ENCODE data around the gene BCAP31. TPM values are rescaled to one million over a fixed set of nuclear protein-coding genes. Genes with fewer than 3 reads are reported as not detected.
"Not testable (repeated sequence)": the region's sequence is repeated elsewhere in the genome, so short reads cannot be mapped to it uniquely, and the experiment has no call there.

The BCAP31 gene
- total RNA-seq, 1 experiment from 2014 or later: 176 TPM

DNA sequence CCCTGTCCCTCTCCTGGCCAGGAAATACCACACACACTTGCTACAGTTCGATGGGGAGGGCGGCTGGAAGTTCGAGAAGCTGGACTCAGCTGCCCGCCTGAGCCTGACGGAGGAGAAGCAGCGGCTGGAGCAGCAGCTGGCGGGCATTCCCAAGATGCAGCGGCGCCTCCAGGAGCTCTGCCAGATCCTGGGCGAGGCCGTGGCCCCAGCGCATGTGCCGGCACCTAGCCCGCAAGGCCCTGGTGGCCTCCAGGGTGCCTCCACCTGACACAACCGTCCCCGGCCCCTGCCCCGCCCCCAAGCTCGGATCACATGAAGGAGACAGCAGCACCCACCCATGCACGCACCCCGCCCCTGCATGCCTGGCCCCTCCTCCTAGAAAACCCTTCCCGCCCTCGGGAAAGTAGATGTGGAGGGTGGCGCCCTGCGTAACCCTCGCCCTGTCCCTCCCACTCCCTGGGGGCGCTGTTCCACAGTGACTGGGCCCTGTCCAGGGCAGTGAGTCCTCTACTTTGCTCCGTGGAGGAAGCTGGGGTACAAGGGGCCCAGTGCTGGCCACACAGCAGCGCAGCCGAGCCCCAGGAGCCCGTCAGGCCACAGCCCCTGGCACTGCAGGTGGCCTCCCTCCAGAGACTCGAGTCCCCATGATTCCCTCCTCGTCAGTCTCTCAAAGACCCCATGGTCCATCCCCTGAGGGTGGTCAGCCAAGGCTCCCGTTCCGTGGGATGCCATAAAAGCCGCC is 19.5 kb upstream of the BCAP31 start:
- H3K27me3 ChIP-seq (ENCODE audit: control insufficient read depth, insufficient read depth, low read length); H3K36me3 ChIP-seq (replicated peaks; ENCODE audit: control insufficient read depth, insufficient read depth, low read length): not testable (repeated sequence)
- peak overlapping the region; percentile 35 for H3K4me3 ChIP-seq (ENCODE audit: insufficient read depth, low read depth, low read length)
- DNase-seq: peak; percentile 71

DNA sequence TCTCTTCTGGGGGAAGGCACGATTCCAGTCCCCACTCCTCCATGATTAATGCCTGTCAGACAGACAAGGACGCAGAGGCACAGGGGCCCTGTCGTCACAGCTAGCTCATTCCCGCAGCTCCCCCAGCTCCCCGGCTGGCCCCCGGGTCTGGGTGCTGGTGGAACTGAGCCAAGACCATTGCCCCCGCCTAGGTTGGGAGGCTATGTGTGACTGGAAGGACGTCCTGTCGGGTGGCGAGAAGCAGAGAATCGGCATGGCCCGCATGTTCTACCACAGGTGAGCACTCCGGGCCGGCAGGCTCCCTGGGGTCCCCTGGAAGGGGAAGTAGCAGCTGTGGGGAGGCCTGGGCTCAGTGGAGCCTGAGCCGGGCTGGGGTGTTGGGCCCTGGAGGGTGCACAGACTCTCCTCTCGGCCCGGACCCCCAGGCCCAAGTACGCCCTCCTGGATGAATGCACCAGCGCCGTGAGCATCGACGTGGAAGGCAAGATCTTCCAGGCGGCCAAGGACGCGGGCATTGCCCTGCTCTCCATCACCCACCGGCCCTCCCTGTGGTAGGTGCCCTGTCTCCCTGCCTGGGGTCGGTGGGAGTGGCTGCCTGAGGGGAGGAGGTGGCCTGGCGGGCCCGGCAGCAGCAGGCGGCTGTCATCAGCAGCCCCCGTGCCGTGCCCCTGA is 18.7 kb upstream of the BCAP31 start:
- H3K4me3 ChIP-seq (ENCODE audit: insufficient read depth, low read depth, low read length); H3K36me3 ChIP-seq (replicated peaks; ENCODE audit: control insufficient read depth, insufficient read depth, low read length); H3K27me3 ChIP-seq (ENCODE audit: control insufficient read depth, insufficient read depth, low read length): not testable (repeated sequence)
- peak; percentile 12 for DNase-seq

DNA sequence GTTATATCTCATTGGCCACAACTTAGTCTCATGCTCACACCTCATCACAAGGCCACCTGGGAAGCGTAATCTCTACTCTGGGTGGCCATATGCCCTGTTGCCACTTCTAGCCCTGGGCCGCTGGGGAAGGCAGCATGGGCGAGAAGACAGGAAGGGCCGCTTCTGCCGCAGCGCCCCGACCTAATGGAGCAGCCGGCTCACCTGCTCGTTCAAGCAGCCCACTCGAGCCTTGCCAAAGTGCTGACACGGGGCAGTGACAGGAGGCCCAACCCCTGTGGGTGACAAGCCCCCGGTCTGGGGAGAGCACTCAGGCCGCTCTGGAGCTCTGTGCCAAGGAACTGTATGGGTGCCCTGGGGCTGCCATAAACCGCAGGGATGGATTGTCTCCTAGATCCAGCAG is 17.9 kb upstream of the BCAP31 start:
- not testable (repeated sequence) for H3K36me3 ChIP-seq (replicated peaks; ENCODE audit: control insufficient read depth, insufficient read depth, low read length); H3K27me3 ChIP-seq (ENCODE audit: control insufficient read depth, insufficient read depth, low read length); H3K4me3 ChIP-seq (ENCODE audit: insufficient read depth, low read depth, low read length)
- DNase-seq: peak; percentile 6

DNA sequence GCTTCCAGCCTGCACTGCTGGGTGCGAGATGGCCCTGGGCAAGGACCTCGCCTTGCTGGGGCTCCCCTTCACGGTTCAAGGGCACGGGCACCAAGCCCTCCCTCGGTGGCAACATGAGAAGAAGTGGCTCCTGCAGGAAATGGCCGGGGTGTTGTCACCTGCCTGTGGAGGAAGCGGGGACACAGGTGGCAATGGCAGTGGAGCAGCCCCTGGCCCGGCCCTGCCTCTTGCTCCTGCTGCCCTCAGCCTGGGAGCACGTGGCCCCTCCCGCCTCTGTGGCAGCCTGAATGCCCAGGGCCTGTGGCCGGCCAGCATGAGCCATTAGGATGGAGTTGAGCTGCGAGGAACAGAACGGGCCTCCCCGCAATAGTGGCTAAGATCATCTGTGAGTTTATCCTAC is 17.3 kb upstream of the BCAP31 start:
- Histone ChIP-seq H3K36me3 (replicated peaks; ENCODE audit: control insufficient read depth, insufficient read depth, low read length) (no peaks in the 10 kb centered on the region), H3K4me3 (ENCODE audit: insufficient read depth, low read depth, low read length) (no peak overlapping the region), H3K27me3 (ENCODE audit: control insufficient read depth, insufficient read depth, low read length) (no peaks in the 10 kb centered on the region)
- DNase-seq: peak; percentile 13

DNA sequence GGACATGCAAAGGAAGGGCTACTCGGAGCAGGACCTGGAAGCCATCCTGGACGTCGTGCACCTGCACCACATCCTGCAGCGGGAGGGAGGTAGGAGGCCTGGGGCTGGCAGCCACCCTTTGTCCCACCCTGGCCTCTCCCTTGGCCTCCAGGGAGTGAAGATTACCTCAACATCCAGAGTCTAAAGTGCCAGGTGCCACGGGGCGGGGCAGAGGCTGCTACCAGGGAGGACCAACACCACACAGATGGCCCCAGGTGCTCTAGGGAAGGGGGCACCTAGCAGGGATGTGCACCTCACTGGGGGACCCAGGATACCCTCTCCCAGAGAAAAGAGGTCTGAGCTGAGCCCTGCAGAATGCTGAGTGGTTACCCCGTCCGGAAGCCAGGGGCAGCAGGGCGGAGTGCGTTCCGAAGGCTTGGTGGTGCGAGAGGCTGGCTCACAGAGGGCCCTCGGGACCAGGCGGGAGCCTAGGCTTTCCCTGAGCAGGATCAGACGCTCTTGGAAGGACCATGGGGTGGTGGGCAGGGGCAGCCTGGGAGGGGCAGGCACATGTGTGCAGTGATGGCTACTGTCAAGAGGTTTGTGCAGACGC is 16.5 kb upstream of the BCAP31 start:
- no peak overlapping the region for H3K4me3 ChIP-seq (ENCODE audit: insufficient read depth, low read depth, low read length)
- no peaks in the 10 kb centered on the region for H3K27me3 ChIP-seq (ENCODE audit: control insufficient read depth, insufficient read depth, low read length)
- H3K36me3 ChIP-seq (replicated peaks; ENCODE audit: control insufficient read depth, insufficient read depth, low read length): no peaks in the 10 kb centered on the region
- DNase-seq: peak; percentile 27

DNA sequence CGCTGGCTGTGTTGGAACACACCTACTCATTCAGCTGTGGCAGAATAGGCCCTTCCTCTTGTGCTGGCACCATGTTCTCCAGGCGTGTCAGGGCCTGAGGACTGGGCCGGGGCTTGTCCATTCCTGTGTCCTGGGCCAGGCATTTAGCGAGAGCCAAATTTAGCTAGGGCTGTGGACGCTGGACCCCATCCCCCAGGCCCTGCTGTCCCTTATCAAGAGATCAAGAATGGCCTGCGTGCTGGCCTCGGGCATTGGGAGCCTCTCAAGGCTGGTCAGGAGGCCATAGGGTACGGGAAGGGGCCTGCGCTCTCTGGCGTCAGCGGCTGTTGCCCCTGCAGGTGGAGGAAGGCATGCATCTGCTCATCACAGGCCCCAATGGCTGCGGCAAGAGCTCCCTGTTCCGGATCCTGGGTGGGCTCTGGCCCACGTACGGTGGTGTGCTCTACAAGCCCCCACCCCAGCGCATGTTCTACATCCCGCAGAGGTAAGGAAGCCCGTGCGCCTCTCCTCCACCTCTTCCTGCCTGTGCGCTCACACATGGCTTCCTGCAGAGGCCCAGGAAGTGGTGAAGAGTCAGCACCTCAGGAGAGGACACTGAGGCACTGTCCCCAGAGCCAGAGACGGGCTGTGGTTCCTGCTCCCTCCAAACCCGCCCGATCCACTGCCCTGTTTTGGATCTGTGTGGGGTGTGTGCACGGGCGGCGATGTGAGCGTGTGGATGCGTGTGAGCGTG is 15.7 kb upstream of the BCAP31 start:
- no peaks in the 10 kb centered on the region for H3K27me3 ChIP-seq (ENCODE audit: control insufficient read depth, insufficient read depth, low read length)
- no peak overlapping the region for H3K4me3 ChIP-seq (ENCODE audit: insufficient read depth, low read depth, low read length)
- DNase-seq: peak; percentile 59
- no peaks in the 10 kb centered on the region for H3K36me3 ChIP-seq (replicated peaks; ENCODE audit: control insufficient read depth, insufficient read depth, low read length)

DNA sequence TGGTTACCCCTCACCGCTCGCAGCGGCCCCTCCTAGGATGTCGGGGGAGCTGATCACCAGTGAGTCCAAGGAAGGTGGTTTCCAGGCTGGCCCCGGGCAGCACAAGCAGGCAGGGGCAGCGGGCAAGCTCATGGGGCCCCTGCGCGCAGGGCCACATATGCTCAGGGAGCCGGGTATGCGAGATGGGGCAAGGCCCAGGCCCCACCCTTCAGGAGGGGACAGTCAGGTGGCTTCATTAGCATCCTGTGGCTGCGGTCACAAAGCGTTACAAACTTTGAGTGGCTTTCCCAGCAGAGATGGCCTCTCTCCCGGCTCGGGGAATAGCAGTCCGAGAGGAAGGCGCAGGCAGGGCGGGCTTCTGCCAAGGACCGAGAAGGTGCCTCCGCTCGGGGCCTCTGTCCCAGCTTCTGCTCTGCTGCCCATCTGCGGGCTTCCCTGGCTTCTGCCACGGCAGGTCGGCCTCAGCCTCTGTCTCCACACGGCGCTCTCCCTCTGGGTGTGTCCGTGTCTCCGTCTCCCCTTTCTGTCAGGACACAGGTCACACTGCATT is 13.9 kb upstream of the BCAP31 start:
- Histone ChIP-seq H3K27me3 (ENCODE audit: control insufficient read depth, insufficient read depth, low read length) (no peaks in the 10 kb centered on the region), H3K4me3 (ENCODE audit: insufficient read depth, low read depth, low read length) (no peak overlapping the region), H3K36me3 (replicated peaks; ENCODE audit: control insufficient read depth, insufficient read depth, low read length) (no peaks in the 10 kb centered on the region)
- peak; percentile 49 for DNase-seq

DNA sequence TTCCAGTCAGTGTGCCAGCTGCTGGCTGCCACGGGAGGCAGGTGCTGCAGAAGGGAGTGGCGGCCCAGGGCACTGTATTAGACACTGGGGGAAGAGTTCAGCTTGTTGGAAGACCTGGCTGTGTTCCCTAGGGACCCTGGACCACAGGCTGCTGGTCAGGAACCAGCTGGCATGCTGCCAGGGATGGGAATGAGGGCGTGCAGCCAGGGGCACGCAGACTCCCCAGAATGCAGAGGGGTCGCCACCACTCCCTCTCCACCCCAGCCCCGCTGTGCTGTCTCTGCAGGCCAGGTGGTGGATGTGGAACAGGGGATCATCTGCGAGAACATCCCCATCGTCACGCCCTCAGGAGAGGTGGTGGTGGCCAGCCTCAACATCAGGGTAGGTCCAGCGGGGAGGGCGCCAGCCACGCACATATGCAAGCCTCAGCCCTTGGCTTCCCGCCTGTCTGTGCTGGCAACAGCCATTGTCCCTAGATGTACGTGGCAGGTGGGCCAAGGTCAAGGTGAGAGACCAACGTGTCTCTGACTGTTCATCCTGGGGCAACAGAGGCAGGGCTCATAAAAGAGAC is 12.8 kb upstream of the BCAP31 start:
- Histone ChIP-seq H3K4me3 (ENCODE audit: insufficient read depth, low read depth, low read length) (no peak overlapping the region), H3K27me3 (ENCODE audit: control insufficient read depth, insufficient read depth, low read length) (no peaks in the 10 kb centered on the region), H3K36me3 (replicated peaks; ENCODE audit: control insufficient read depth, insufficient read depth, low read length) (no peaks in the 10 kb centered on the region)
- DNase-seq: peak; percentile 42

DNA sequence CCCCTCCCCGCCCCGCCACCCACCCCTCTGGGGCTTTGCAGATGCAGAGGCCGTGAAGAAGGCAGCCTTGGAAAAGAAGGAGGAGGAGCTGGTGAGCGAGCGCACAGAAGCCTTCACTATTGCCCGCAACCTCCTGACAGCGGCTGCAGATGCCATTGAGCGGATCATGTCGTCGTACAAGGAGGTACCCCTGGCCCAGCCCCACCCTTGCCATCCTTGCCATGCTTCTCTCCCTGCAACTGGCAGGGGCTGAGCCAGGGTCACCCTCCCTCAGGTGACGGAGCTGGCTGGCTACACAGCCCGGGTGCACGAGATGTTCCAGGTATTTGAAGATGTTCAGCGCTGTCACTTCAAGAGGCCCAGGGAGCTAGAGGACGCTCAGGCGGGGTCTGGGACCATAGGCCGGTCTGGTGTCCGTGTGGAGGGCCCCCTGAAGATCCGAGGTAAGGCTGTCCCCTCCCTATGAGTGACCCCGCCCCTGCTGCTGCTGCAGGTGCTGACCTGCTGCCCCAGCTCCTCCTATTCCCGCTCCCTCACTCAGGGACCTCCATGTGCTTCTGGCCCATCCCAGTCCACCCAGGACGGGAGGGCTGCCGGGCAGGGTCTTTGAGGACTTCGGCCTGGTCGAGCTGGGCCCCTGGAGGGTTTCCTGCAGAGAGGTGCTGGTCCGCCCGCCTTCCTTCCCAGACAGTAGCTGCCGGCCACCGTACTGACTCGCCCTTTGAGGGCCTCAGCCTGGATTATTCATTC is 12.1 kb upstream of the BCAP31 start:
- no peaks in the 10 kb centered on the region for H3K27me3 ChIP-seq (ENCODE audit: control insufficient read depth, insufficient read depth, low read length)
- H3K4me3 ChIP-seq (ENCODE audit: insufficient read depth, low read depth, low read length): no peak overlapping the region
- DNase-seq: peak; percentile 64
- H3K36me3 ChIP-seq (replicated peaks; ENCODE audit: control insufficient read depth, insufficient read depth, low read length): no peaks in the 10 kb centered on the region

DNA sequence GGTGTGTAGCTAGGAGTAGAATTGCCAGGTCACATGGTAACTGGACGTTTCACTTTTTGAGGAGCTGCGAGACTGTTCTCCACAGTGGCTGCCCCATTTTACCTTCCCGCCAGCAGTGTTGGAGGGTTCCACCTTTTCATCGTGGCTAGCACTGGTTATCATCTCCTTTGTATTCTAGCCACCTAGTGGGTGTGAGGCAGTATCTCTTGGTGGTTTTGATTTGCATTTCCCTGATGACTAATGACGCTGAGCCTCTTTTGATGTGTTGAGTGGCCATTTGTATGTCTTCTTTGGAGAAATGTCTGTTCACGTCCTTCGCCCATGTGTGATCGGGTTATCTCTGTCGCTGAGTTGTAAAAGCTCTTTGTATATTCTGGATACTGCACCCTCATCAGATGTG is 11.1 kb upstream of the BCAP31 start:
- H3K36me3 ChIP-seq (replicated peaks; ENCODE audit: control insufficient read depth, insufficient read depth, low read length): no peaks in the 10 kb centered on the region
- H3K4me3 ChIP-seq (ENCODE audit: insufficient read depth, low read depth, low read length): no peak overlapping the region
- peak; percentile 62 for DNase-seq
- no peaks in the 10 kb centered on the region for H3K27me3 ChIP-seq (ENCODE audit: control insufficient read depth, insufficient read depth, low read length)

DNA sequence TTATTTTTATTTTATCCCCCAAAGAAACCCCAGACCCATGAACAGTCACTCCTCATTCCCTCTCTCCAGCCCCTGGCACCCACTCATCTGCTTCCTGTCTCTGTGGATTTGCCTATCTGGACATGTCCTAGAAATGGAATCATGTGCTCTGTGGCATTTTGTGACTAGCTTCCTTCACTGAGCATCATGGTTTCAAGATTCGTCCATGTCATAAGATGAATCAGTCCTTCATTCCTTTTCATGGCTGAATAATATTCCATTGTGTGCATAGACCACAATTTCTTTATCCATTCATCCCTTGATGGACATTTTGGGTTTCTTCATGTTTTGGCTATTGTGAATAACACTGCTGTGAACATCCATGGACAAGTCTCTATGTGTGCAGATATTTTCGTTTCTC is 10.7 kb upstream of the BCAP31 start:
- Histone ChIP-seq H3K27me3 (ENCODE audit: control insufficient read depth, insufficient read depth, low read length) (no peaks in the 10 kb centered on the region), H3K4me3 (ENCODE audit: insufficient read depth, low read depth, low read length) (no peak overlapping the region), H3K36me3 (replicated peaks; ENCODE audit: control insufficient read depth, insufficient read depth, low read length) (no peaks in the 10 kb centered on the region)
- no peak for DNase-seq

DNA sequence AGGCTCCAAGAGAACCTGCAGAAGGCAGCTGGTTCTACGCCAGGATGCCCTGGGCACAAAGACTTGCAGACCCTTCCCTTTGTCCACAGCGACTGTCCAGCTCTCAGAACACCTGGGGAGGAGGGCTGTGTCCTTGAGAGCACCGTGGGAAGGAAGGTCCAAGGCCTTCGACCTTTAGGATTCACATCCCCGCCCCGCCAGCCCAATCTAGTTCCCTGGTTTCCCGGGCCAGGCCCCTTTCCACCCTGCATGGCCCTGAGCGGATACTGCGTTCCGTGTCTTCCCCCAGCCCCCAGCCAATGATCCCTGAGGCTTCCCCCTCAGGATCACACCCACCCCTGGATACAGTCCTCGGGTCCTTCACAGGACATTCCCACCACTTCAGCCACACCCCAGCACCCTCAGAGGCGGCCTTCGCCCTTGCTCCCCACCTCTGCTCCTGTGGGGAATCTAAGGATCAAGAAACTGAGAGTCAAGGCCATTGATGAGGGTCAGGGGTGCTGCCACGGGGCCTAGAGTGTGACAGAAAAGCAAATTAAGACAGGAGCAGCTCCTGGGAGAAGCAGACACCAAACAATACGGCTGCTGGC is 9.6 kb upstream of the BCAP31 start:
- no peaks in the 10 kb centered on the region for H3K27me3 ChIP-seq (ENCODE audit: control insufficient read depth, insufficient read depth, low read length)
- DNase-seq: peak; percentile 37
- no peaks in the 10 kb centered on the region for H3K36me3 ChIP-seq (replicated peaks; ENCODE audit: control insufficient read depth, insufficient read depth, low read length)
- H3K4me3 ChIP-seq (ENCODE audit: insufficient read depth, low read depth, low read length): no peak overlapping the region

DNA sequence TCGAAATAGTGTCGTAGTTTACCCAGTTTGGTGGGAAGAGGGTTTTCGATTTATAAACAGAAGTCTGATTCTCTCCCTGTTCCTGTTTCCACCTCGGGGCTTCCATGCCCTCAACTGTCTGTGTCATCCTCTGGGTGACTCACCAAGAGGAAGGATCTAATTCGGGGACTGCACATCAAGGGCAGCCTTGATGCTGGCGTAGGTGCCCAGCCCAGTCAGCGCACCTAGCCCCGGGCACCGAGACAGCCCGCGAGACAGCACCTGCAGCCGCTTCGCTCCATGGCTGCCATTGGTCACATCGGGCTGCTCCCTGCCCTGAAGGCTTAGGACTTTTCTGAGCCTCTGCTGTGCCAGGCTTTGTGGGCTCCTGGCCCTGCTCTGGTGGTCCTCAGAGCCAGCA is 8.2 kb upstream of the BCAP31 start:
- no peaks in the 10 kb centered on the region for H3K36me3 ChIP-seq (replicated peaks; ENCODE audit: control insufficient read depth, insufficient read depth, low read length)
- H3K4me3 ChIP-seq (ENCODE audit: insufficient read depth, low read depth, low read length): no peak overlapping the region
- DNase-seq: peak; percentile 38
- no peaks in the 10 kb centered on the region for H3K27me3 ChIP-seq (ENCODE audit: control insufficient read depth, insufficient read depth, low read length)
